Measurements from ENCODE around the gene IRX3.

IRX3 gene

DNA sequence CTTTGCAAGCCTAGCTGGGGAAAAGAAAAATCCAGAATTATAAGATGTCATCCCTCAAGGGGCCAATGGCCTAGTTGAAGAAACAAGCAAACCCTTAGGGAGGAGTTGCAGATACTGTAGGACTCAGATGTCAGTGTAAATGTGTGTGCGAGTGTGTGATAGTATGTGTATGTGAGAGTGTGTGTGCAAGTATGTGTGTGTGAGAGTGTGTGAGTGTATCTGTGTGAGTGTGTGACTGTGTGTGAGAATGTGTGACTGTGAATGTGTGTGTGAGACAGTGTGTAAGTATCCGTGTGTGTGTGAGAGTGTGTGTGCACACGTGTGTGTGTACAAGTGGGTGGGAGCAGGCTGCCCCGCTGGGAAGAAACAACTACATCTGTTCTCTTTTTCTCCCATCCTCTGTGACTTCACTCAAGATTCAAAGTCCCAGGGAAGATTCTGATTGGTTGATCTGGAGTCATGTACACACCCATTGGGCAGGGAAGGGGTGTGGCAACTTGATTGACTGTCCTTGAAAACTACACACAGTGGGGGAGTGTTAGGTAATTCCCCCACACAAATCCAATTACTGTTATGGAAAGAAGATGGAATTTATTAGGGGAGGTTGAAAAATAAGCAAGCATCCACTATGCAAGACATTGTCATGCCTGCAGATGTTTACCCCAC is 40.7 kb downstream of the IRX3 start:
- TF ChIP-seq, protein P1, sequence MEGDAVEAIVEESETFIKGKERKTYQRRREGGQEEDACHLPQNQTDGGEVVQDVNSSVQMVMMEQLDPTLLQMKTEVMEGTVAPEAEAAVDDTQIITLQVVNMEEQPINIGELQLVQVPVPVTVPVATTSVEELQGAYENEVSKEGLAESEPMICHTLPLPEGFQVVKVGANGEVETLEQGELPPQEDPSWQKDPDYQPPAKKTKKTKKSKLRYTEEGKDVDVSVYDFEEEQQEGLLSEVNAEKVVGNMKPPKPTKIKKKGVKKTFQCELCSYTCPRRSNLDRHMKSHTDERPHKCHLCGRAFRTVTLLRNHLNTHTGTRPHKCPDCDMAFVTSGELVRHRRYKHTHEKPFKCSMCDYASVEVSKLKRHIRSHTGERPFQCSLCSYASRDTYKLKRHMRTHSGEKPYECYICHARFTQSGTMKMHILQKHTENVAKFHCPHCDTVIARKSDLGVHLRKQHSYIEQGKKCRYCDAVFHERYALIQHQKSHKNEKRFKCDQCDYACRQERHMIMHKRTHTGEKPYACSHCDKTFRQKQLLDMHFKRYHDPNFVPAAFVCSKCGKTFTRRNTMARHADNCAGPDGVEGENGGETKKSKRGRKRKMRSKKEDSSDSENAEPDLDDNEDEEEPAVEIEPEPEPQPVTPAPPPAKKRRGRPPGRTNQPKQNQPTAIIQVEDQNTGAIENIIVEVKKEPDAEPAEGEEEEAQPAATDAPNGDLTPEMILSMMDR (IDR thresholded peaks at IDR 0.05): no peak

DNA sequence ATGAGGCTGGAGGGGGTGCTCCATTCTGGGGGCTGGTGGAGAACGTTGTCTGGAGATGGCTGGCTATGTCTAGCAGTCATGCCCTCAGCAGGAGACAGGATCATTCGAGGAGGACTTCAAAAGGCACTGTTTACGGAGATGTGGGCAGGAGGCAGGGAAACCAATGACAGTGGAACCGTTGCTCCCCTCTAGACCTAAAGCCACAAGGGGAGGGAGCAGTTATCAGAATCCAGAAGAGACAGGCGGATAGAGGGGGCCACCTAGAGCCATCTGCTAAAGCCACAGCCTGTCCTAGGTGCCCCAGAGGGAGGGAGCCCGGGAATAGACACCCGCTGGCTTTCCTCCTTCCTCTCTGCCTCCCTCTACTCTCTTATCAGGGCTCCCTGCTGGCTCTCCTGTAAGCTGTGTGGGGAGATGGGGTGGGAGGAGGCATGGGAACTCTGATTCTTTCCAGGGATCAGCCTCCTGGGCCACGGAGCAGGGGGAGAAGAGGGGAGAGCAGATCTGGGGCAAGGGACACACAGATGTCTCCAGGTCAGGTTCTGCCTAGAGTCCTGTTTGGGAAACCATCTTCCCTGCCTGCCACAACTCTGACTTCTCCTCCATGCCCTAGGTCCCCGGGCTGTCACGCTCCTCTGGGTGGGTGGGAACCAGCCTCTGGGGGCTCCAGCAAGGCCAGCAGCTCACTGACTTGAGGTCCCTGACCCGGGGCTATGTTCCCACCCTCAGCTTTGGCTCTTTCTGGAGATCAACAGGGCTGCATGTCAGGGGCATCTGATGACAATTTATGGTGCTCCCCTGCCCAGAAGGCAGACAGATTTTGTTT is 42.3 kb downstream of the IRX3 start:
- TF ChIP-seq, protein P1 (IDR thresholded peaks at IDR 0.05): no peak

DNA sequence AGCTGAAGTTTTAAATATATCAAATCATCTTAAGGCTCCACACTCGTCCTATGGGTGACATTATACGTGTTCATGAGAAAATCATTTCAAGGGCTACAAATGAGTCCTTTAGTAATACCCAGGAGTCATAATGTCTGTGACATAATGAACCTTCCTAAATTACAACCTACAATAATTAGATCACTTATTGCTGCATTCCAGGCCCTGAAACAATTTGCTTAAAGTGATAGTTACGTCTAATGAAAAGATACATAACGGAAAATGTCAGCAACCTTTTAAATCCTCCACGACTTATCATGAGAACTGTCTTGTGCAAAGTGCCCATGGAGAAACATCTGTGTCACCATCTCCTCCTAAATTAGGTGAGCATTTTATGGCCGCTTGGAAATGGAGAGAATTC is 43.4 kb downstream of the IRX3 start:
- TF ChIP-seq, protein P1 (IDR thresholded peaks at IDR 0.05): no peak

GRCh38 chr16:54242199-54242598 is 44.4 kb downstream of the IRX3 start:
- TF ChIP-seq, protein P1 (IDR thresholded peaks at IDR 0.05): no peak

DNA sequence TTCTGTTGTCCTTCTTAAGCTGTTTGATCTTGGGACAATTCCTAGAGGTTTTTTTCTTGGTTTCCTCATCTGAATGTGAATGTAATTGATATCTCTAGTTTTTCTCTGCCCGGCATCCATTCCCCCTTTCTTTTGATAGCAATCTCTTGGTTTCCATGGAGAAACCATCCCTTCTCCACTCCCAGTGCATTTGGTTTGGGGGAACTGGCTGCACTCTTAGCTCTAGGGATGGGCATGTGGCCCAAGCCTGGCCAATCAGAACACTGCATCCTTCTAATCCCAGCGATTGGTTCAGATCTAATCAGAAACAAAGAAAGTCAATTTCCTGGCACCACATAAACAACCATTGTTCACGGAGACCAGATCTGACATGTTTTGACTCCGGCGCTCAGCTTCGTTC is 45.1 kb downstream of the IRX3 start:
- TF ChIP-seq, protein P1 (IDR thresholded peaks at IDR 0.05): no peak

DNA sequence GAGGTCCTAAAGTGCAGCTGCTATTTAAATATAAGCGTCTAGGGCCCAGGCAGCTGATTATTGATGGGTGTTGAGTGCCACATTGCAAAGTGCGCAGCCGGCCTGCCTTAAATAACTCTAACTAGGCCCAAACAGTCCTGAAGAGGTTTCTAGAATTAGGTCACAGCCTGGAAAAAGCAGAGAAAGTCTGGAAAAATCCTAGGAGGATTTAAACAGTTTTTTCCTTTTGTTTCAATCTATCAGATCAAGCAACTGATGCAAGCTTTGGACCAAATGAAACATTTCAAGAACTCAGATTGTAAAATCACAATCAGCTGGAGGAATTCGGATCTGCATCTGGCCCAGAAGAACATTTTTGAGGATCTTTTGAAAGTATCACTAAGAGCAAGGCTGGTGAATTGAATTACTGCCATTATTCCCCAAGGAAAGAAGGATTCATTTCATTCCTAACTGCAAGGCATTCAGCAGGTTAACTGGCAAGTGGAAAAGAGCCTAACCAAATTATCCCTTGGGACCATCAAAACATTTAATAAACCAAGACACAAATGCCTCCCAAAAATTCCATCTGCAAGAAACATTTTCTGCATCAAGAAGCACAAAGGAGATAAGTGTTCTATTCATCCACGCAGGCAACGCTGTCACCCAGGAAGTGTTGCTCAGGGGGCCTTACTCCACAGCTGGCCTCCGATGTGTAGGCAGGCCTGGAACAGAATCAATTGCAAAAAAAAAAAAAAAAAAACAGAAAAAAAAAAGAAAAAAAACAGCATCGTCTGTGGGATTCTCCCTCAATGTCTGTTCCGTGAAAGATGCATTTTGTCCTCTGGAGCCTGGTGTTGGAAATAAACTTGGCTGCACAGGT is 46.1 kb downstream of the IRX3 start:
- TF ChIP-seq, protein P1 (IDR thresholded peaks at IDR 0.05): no peak

DNA sequence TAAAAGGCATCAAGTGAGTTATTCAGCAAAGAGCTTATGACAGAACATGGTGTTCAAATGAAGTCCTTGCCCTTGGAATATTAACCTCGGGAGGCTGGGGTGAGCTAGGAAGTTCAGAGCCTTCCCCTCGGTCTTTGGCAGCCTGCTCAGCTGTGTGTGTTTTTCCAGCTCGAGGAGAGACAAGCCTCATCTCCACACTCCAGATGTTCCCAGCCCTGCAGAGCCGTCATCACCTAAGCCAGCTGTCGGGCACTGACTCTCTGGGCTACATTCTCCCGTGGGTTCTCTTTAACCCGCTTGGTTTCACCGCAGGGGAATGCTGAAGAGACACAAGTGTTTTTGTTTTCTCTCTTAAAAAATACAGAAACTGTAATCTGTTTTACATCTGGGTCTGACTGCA is 47.1 kb downstream of the IRX3 start:
- TF ChIP-seq, protein P1 (IDR thresholded peaks at IDR 0.05): no peak

Data from LNCAP (cell line).